Keratinocyte (primary cell): ENCODE measurements around the gene COMMD7. TPM values are rescaled to one million over a fixed set of nuclear protein-coding genes. Genes with fewer than 3 reads are reported as not detected.

Source experiments
- DNase-seq: peaks from one replicate; pipeline ENCODE4 v3.0.0-alpha.2; 2011; ENCODE audit warnings: low read depth, missing footprints, low spot score
- FAIRE-seq: peaks from 2 replicates; lab custom pipeline; 2011; peaks lifted over from hg19 to GRCh38; lab: Jason Lieb, UNC
- H2AFZ ChIP-seq: 2 replicates; pipeline ENCODE4 v1.6.0; 2012; ENCODE audit warnings: low read length, control low read depth, inconsistent platforms; ENCODE audit not compliant: control insufficient read depth
- H3K27ac ChIP-seq: 2 replicates; pipeline ENCODE4 v1.5.1; 2011; ENCODE audit warnings: low read length; ENCODE audit not compliant: control insufficient read depth, insufficient read depth
- H3K27me3 ChIP-seq: 3 replicates; pipeline ENCODE4 v1.6.0; 2011; ENCODE audit warnings: low read length; ENCODE audit not compliant: control insufficient read depth, insufficient read depth; ENCODE audit errors: extremely low read depth
- H3K36me3 ChIP-seq, 2 experiments: 2 replicates in 1 of 2; 3 replicates in 1 of 2; pipeline ENCODE4 v1.5.1; 2011; ENCODE audit warnings: low read length in 2 of 2, mild to moderate bottlenecking in 1 of 2; ENCODE audit not compliant: control insufficient read depth in 2 of 2, insufficient read depth in 2 of 2; ENCODE audit errors: extremely low read depth in 1 of 2
- H3K4me1 ChIP-seq: 3 replicates; pipeline ENCODE4 v1.5.1; 2011; ENCODE audit warnings: low read length; ENCODE audit not compliant: control insufficient read depth, insufficient read depth; ENCODE audit errors: extremely low read depth
- H3K4me2 ChIP-seq: 3 replicates; pipeline ENCODE4 v1.6.0; 2011; ENCODE audit warnings: low read depth, low read length; ENCODE audit not compliant: control insufficient read depth, insufficient read depth; ENCODE audit errors: extremely low read depth
- H3K4me3 ChIP-seq, 3 experiments: fragments of 200-600 bp in 1 of 3; sonication (generic) in 1 of 3; 2 replicates in 2 of 3; 3 replicates in 1 of 3; pipeline ENCODE4 v1.5.1; 2011 to 2016; ENCODE audit warnings: low read length in 3 of 3, mild to moderate bottlenecking in 3 of 3, control low read depth in 2 of 3, inconsistent platforms in 1 of 3, low read depth in 1 of 3, mixed read lengths in 1 of 3, mixed run types in 1 of 3, moderate library complexity in 1 of 3; ENCODE audit not compliant: control insufficient read depth in 2 of 3, insufficient read depth in 2 of 3; ENCODE audit errors: extremely low read depth in 1 of 3
- H3K79me2 ChIP-seq: 2 replicates; pipeline ENCODE4 v1.6.0; 2012; ENCODE audit warnings: low read length; ENCODE audit not compliant: control insufficient read depth, insufficient read depth
- H3K9ac ChIP-seq: 3 replicates; pipeline ENCODE4 v1.6.0; 2011; ENCODE audit warnings: low read length; ENCODE audit not compliant: control insufficient read depth, insufficient read depth; ENCODE audit errors: extremely low read depth
- H3K9me1 ChIP-seq: 3 replicates; pipeline ENCODE4 v1.6.0; 2011; ENCODE audit warnings: low read length; ENCODE audit not compliant: control insufficient read depth, insufficient read depth; ENCODE audit errors: extremely low read depth
- H3K9me3 ChIP-seq: 2 replicates; pipeline ENCODE4 v1.5.1; 2012; ENCODE audit warnings: low read depth, low read length; ENCODE audit not compliant: control insufficient read depth
- H4K20me1 ChIP-seq: 3 replicates; pipeline ENCODE4 v1.6.0; 2011; ENCODE audit warnings: low read length; ENCODE audit not compliant: control insufficient read depth, insufficient read depth; ENCODE audit errors: extremely low read depth
- EZH2 ChIP-seq: IDR thresholded peaks from one replicate; pipeline ENCODE4 v1.6.1; 2012; ENCODE audit warnings: inconsistent platforms, mild to moderate bottlenecking, low read length, moderate library complexity
- dilution Hi-C: fragments of 300-500 bp; cut with MboI; formaldehyde crosslinking; loops from one replicate; pipeline ENCODE4 v1.7.0; 2020; ENCODE audit warnings: low sequenced_read_pairs; ENCODE audit not compliant: extremely low pct_ligation_motif_present
- polyA plus RNA-seq, 5 experiments: library from polyadenylated mRNA; depleted of rRNA in 3 of 5; stranded (reverse) in 3 of 5; stranded (forward) in 1 of 5; unstranded in 1 of 5; fragments of >200 nt; gene quantifications; 1 replicate in 1 of 5; 2 replicates in 3 of 5; 3 replicates in 1 of 5; pipeline versions ENCODE4 v1.2.1 to v1.2.3, GENCODE V29; 2011 to 2012; ENCODE audit warnings: missing spikeins in 2 of 5, low read depth in 1 of 5, low replicate concordance in 1 of 5
- TF ChIP-seq, protein P1 (sequence below), 3 experiments: IDR thresholded peaks in 1 of 3; conservative IDR thresholded peaks in 1 of 3; optimal IDR thresholded peaks in 1 of 3; 2 replicates in 2 of 3; 3 replicates in 1 of 3; pipeline versions ENCODE3 to v1.5.1; 2011; ENCODE audit warnings: low read length in 3 of 3, mild to moderate bottlenecking in 3 of 3, moderate library complexity in 2 of 3, control low read depth in 1 of 3, inconsistent platforms in 1 of 3; ENCODE audit not compliant: insufficient read depth in 2 of 3; ENCODE audit errors: extremely low read depth in 1 of 3

COMMD7 gene
- polyA plus RNA-seq, 1 donor (not counting 4 experiments of a cell fraction or from before 2014, with no cell fraction given): 39.9 TPM

DNA sequence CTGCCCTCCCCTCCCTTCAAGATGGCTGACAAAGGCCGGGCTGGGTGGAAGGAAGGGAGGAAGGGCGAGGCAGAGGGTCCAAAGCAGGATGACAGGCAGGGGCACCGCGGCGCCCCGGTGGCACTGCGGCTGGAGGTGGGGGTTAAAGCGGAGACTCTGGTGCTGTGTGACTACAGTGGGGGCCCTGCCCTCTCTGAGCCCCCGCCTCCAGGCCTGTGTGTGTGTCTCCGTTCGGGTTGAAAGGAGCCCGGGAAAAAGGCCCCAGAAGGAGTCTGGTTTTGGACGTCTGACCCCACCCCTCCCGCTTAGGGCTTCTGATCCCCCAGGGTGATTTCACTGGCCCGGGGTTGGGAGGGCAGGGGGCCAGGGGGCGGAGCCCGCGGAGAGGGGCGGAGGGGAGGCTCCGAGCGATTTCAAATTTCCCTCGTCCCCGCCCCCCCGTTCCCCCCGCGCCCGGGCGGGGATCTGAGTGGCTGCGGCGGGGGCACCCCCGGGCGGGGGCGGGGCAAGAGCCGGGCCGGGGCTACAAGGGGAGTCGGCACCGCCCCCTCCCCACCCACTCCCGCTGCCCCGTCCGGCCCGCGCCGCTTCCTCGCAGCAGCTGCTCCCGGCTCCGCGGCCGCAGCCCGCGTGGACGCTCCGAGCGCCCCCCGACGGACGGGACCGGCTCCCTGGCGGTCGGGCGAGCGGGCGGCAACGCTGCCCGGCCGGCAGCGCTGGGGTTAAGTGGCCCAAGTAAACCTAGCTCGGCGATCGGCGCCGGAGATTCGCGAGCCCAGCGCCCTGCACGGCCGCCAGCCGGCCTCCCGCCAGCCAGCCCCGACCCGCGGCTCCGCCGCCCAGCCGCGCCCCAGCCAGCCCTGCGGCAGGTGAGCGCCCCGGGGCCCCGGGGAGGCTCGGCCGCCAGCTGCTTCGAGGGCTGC is 18.8 kb upstream of the COMMD7 start, which contains the start of gene DNMT3B:
TSS of gene DNMT3B (plus strand) at position 555 of the 923 bp plus-strand sequence. CDS start 17,939 bp downstream, outside the sequence.
- Histone ChIP-seq H3K27me3 (no peaks in the 10 kb centered on the region), H3K79me2 (no peaks in the 10 kb centered on the region), H3K9me3 (no peaks in the 10 kb centered on the region), H3K27ac (peak within 1 kb of the TSS; percentile 3), H2AFZ (peak within 1 kb of the TSS; percentile 72), H3K9ac (peak within 1 kb of the TSS; percentile 61), H3K9me1 (no peaks in the 10 kb centered on the region), H3K4me1 (peaks cover 3% of the 10 kb centered on the region), H4K20me1 (no peaks in the 10 kb centered on the region), H3K4me3 (peak within 1 kb of the TSS; percentile 43 to 70 (median 70)), H3K4me2 (peak within 1 kb of the TSS; percentile 84), H3K36me3 (no peaks in the 10 kb centered on the region)
- TF ChIP-seq, protein P1, sequence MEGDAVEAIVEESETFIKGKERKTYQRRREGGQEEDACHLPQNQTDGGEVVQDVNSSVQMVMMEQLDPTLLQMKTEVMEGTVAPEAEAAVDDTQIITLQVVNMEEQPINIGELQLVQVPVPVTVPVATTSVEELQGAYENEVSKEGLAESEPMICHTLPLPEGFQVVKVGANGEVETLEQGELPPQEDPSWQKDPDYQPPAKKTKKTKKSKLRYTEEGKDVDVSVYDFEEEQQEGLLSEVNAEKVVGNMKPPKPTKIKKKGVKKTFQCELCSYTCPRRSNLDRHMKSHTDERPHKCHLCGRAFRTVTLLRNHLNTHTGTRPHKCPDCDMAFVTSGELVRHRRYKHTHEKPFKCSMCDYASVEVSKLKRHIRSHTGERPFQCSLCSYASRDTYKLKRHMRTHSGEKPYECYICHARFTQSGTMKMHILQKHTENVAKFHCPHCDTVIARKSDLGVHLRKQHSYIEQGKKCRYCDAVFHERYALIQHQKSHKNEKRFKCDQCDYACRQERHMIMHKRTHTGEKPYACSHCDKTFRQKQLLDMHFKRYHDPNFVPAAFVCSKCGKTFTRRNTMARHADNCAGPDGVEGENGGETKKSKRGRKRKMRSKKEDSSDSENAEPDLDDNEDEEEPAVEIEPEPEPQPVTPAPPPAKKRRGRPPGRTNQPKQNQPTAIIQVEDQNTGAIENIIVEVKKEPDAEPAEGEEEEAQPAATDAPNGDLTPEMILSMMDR (optimal IDR thresholded peaks at IDR 0.05 in 1 of 3, IDR thresholded peaks at IDR 0.05 in 1 of 3, conservative IDR thresholded peaks at IDR 0.05 in 1 of 3; ENCODE audit: extremely low read depth in 1 of 3, insufficient read depth in 2 of 3, low read length in 3 of 3): peak in 1 of 3 experiments; percentile 37
- TF ChIP-seq EZH2: no peak
- no peak for DNase-seq
- no peak for FAIRE-seq
- dilution Hi-C loops: no loop called here

DNA sequence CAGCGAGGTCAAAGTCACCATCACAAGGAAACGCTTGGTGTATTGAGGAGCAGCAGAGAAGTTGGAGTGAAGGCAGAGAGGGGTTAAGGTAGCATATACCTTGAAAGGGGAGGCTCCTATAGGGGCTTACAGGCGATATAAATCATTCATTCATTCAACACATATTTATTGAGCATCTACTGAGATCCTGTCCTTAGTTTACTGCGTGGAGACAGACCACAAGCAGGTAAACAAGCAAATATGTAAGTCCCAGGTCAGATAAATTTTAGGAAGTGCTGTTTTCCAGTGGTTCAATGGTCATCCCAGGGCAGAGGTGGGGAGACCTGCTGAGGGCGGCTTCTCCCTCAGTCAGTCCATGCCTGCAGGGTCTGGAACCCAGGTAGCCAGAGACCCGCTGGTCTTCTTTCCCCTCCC is 18.2 kb upstream of the COMMD7 start:
- Histone ChIP-seq H3K27me3 (no peaks in the 10 kb centered on the region), H3K9me1 (no peaks in the 10 kb centered on the region), H2AFZ (peak overlapping the region; percentile 24), H3K4me2 (peak overlapping the region; percentile 29), H3K4me3 (peak overlapping the region; percentile 23 to 70 (median 43)), H4K20me1 (no peaks in the 10 kb centered on the region), H3K79me2 (no peaks in the 10 kb centered on the region), H3K4me1 (peaks cover 3% of the 10 kb centered on the region), H3K27ac (no peak overlapping the region), H3K9ac (peak overlapping the region; percentile 18), H3K9me3 (no peaks in the 10 kb centered on the region), H3K36me3 (no peaks in the 10 kb centered on the region)
- TF ChIP-seq, protein P1 (optimal IDR thresholded peaks at IDR 0.05 in 1 of 3, IDR thresholded peaks at IDR 0.05 in 1 of 3, conservative IDR thresholded peaks at IDR 0.05 in 1 of 3; ENCODE audit: extremely low read depth in 1 of 3, insufficient read depth in 2 of 3, low read length in 3 of 3): no peak
- TF ChIP-seq EZH2: no peak
- DNase-seq: no peak
- no peak for FAIRE-seq
- dilution Hi-C loops: no loop called here
